Measurements from ENCODE around the gene ZNF57. TPM values are rescaled to one million over a fixed set of nuclear protein-coding genes. Genes with fewer than 3 reads are reported as not detected.

The ZNF57 gene
- 1.7 to 2.7 TPM (median 2.0 TPM) in 5 replicates for total RNA-seq (2022; extraction: Qiagen RNA extraction)

GRCh38 chr19:2900296-2901252, at the start of gene ZNF57:
Gene ZNF57, plus strand, starts transcription at chr19:2900928. Its CDS starts 118 bp downstream, at chr19:2901046.

DNA sequence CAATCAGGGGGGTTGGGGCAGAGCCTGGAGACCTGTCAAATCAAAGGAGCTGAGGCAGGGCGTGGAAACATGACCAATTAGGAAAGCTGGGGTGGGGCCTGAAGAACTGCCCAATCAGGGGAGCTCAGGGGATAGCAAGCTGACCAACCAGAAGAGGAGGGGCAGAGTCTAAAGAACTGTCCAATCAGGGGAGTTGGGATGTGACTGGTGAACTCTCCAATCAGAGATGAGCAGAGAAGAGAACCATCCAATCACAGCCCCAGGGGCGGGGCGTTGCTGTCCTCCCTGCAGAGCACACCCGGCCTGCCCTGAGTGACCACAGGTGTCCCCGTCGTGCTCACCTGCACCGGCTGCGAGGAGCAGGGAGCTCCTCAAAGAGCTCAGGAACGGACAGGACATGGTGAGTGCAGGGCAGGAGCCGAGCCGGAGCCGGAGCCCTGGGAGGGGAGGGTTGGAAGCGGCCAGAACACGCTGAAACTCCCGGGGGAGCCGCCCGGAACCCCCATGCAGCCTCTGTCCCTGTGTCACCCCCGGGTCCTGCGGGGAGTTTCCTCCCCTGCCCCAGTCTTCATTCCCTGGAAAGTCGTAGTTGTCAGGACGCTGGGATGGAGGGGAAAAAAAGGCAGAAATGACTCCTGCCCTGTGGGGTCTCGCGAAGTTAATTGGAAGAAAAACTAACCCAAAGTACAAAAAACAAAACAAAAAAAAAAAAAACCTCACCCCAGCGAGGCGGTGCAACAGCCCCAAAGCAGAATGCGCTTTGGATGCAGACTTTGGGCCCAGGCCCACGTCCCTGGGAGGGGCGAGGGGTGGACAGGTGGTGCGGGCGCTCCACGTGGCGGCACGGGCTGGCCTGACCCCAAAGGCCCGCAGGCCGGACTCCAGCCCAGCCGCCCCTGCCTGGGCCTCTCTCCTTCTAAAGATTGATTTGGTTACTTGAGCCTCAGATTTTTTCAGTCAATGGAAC, 33.4 kb upstream of the ZNF57 start, which contains the start of gene ZNF556:
Gene ZNF556 (plus strand): TSS at position 311 of the 967 bp plus-strand sequence. CDS start 87 bp downstream, at position 398.

GRCh38 chr19:2944775-2945574, 44.2 kb downstream of the ZNF57 start, which contains the start of gene ZNF77:
Gene ZNF77, minus strand, starts transcription at chr19:2944971. Its CDS starts 131 bp downstream, at chr19:2944840.

Other genes with a start within 250 kb of the ZNF57 start
- gene GNG7, start 198.2 kb upstream of the ZNF57 start, total RNA-seq (2022; extraction: Qiagen RNA extraction) = 0.03 to 0.07 TPM (median 0.04 TPM) in 5 replicates
- gene DIRAS1, start 179.6 kb upstream of the ZNF57 start, total RNA-seq (2022; extraction: Qiagen RNA extraction) = 3.1 to 4.8 TPM (median 4.2 TPM) in 5 replicates
- gene SLC39A3, start 160.9 kb upstream of the ZNF57 start, total RNA-seq (2022; extraction: Qiagen RNA extraction) = 20.6 to 31.3 TPM (median 30.1 TPM) in 5 replicates
- gene SGTA, start 117.7 kb upstream of the ZNF57 start, total RNA-seq (2022; extraction: Qiagen RNA extraction) = 60.2 to 85.6 TPM (median 74.6 TPM) in 5 replicates
- 77.7 to 111 TPM (median 105 TPM) in 5 replicates for gene THOP1, start 115.4 kb upstream of the ZNF57 start, total RNA-seq (2022; extraction: Qiagen RNA extraction)
- 0.59 to 1.4 TPM (median 1.2 TPM) in 5 replicates for gene ZNF554, start 81.1 kb upstream of the ZNF57 start, total RNA-seq (2022; extraction: Qiagen RNA extraction)
- 1.1 to 3.1 TPM (median 2.3 TPM) in 5 replicates for gene ZNF555, start 59.5 kb upstream of the ZNF57 start, total RNA-seq (2022; extraction: Qiagen RNA extraction)
- gene ZNF556, start 33.6 kb upstream of the ZNF57 start, total RNA-seq (2022; extraction: Qiagen RNA extraction) = 0.01 to 0.14 TPM (median 0.02 TPM) in 3 of 5 replicates, not detected in the others
- gene ZNF77, start 44.0 kb downstream of the ZNF57 start, total RNA-seq (2022; extraction: Qiagen RNA extraction) = 1.4 to 2.1 TPM (median 1.7 TPM) in 5 replicates
- 3.4 to 6.1 TPM (median 5.6 TPM) in 5 replicates for gene TLE6, start 76.6 kb downstream of the ZNF57 start, total RNA-seq (2022; extraction: Qiagen RNA extraction)
- gene TLE2, start 128.4 kb downstream of the ZNF57 start, total RNA-seq (2022; extraction: Qiagen RNA extraction) = 2.1 to 3.2 TPM (median 2.7 TPM) in 5 replicates
- 171 to 256 TPM (median 249 TPM) in 5 replicates for gene TLE5, start 161.6 kb downstream of the ZNF57 start, total RNA-seq (2022; extraction: Qiagen RNA extraction)
- 31.1 to 36.3 TPM (median 33.4 TPM) in 5 replicates for gene GNA11, start 193.4 kb downstream of the ZNF57 start, total RNA-seq (2022; extraction: Qiagen RNA extraction)
- 0.06 to 0.08 TPM (median 0.07 TPM) in 5 replicates for gene GNA15, start 235.1 kb downstream of the ZNF57 start, total RNA-seq (2022; extraction: Qiagen RNA extraction)

Data from A549 treated with CORT108297 at 1 μM for 4 hours (cell line).